HL-60 (cell line): ENCODE results near the gene SLC26A2.

Experiments
- CTCF ChIP-seq: IDR thresholded peaks from one replicate; pipeline ENCODE4 v1.5.1; 2011; ENCODE audit warnings: low read length, control low read depth, inconsistent platforms; ENCODE audit not compliant: insufficient read depth
- GABPA ChIP-seq: IDR thresholded peaks from 2 replicates; pipeline ENCODE4 v1.6.1; 2012; ENCODE audit warnings: low read depth
- POLR2AphosphoS5 ChIP-seq: IDR thresholded peaks from 2 replicates; pipeline ENCODE4 v1.6.1; 2012; ENCODE audit warnings: low read depth

DNA sequence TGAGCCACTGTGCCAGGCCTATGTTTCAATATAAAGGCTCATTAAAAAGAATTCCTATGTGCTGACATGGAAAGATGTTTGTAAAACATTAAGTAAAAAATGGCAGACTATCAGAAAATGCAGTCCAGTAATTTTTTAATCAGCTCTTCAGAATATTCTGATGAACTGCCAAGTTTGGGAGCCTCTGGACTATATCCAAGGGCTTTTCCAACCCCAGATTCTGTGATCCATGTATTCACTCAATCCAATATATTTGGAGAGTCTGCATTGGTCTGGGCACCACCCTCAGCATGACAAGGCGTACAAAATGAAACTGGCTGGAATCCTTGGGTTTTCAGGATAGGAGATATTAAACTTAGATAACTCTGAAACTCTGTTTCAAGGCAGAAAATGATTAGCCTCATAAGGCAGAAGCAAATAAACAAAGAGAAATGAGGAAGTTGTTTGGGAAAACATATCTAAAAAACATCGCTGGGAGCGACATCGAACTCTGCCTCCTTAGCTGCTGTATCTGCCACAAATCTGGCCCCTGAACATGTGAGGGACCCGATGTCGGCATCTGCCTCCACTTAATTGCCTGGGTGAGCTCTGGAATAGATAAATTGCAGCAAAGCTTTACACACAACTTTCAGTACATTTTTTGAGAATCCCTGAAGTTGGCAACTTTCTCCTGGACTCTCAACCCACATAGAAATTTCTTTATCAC lies 30.4 kb upstream of the SLC26A2 start:
- TF ChIP-seq GABPA (no peak), CTCF (no peak), POLR2AphosphoS5 (no peak)
